Right atrium auricular region (tissue), 2 donors: Measurements from ENCODE around the gene USP10. TPM values are rescaled to one million over a fixed set of nuclear protein-coding genes. Genes with fewer than 3 reads are reported as not detected.

Experiments used
- DNase-seq: peaks from one replicate; pipeline ENCODE4 v3.0.0-alpha.2; 2019; ENCODE audit warnings: low spot score
- H3K27ac ChIP-seq, 2 donors: fragments of 200-600 bp; sonication (generic); 1 replicate in 1 of 2; 2 replicates in 1 of 2; pipeline ENCODE4 v1.5.1; 2016 to 2019
- H3K27me3 ChIP-seq, 2 donors: fragments of 200-600 bp; sonication (generic); one replicate each; pipeline versions ENCODE4 v1.5.1 to v1.6.0; 2017 to 2019
- H3K36me3 ChIP-seq: fragments of 200-600 bp; sonication (generic); one replicate; pipeline ENCODE4 v1.5.1; 2016
- H3K4me1 ChIP-seq, 2 donors: fragments of 200-600 bp; sonication (generic); one replicate each; pipeline versions ENCODE4 v1.5.1 to v1.6.0; 2017 to 2019
- H3K4me3 ChIP-seq, 2 donors: fragments of 200-600 bp; sonication (generic); 1 replicate in 1 of 2; 2 replicates in 1 of 2; pipeline ENCODE4 v1.5.1; 2017 to 2019; ENCODE audit warnings: mild to moderate bottlenecking in 1 of 2, moderate library complexity in 1 of 2
- H3K9me3 ChIP-seq, 2 donors: fragments of 200-600 bp; sonication (generic); one replicate each; pipeline ENCODE4 v1.5.1; 2019
- CTCF ChIP-seq, 2 donors: fragments of 200-600 bp; sonication (generic); IDR thresholded peaks; one replicate each; pipeline ENCODE4 v1.5.1; 2019; ENCODE audit warnings: antibody characterized with exemption in 2 of 2
- total RNA-seq, 2 donors: library from RNA; depleted of rRNA; stranded (reverse); fragments of >200 nt; gene quantifications; one replicate each; pipeline ENCODE4 v1.1.0, GENCODE V29; 2016

USP10 gene
- total RNA-seq, 2 donors from 2014 or later: 44.9 to 52.3 TPM

GRCh38 chr16:84732674-84733352 lies 33.0 kb downstream of the USP10 start:
- no peaks in the 10 kb centered on the region for H3K9me3 ChIP-seq
- no peak for TF ChIP-seq CTCF (IDR thresholded peaks at IDR 0.05)
- no peaks in the 10 kb centered on the region for H3K36me3 ChIP-seq
- no peak for DNase-seq
- no peaks in the 10 kb centered on the region for H3K27me3 ChIP-seq
- peaks cover 0 to 50% of the 10 kb centered on the region in 2 donors for H3K4me1 ChIP-seq
- no peak overlapping the region for H3K4me3 ChIP-seq
- no peak overlapping the region for H3K27ac ChIP-seq

GRCh38 chr16:84735849-84736586 lies 36.2 kb downstream of the USP10 start:
- peak overlapping the region in 1 of 2 donors; percentile 65 for H3K27ac ChIP-seq
- H3K4me1 ChIP-seq: peaks cover 0 to 58% of the 10 kb centered on the region in 2 donors
- no peak overlapping the region for H3K4me3 ChIP-seq
- DNase-seq: no peak
- TF ChIP-seq CTCF (IDR thresholded peaks at IDR 0.05): peak in 1 of 2 donors; percentile 33
- no peaks in the 10 kb centered on the region for H3K27me3 ChIP-seq
- H3K36me3 ChIP-seq: no peaks in the 10 kb centered on the region
- no peaks in the 10 kb centered on the region for H3K9me3 ChIP-seq

GRCh38 chr16:84737192-84738011 lies 37.6 kb downstream of the USP10 start:
- H3K4me3 ChIP-seq: no peak overlapping the region
- peak overlapping the region in 1 of 2 donors; percentile 65 for H3K27ac ChIP-seq
- no peaks in the 10 kb centered on the region for H3K27me3 ChIP-seq
- DNase-seq: no peak
- H3K9me3 ChIP-seq: no peaks in the 10 kb centered on the region
- peaks cover 0 to 63% of the 10 kb centered on the region in 2 donors for H3K4me1 ChIP-seq
- no peak for TF ChIP-seq CTCF (IDR thresholded peaks at IDR 0.05)
- H3K36me3 ChIP-seq: no peaks in the 10 kb centered on the region

GRCh38 chr16:84738255-84739038 lies 38.6 kb downstream of the USP10 start:
- Histone ChIP-seq H3K27ac (no peak overlapping the region), H3K4me1 (peaks cover 0 to 58% of the 10 kb centered on the region in 2 donors), H3K4me3 (no peak overlapping the region), H3K36me3 (no peaks in the 10 kb centered on the region), H3K27me3 (no peaks in the 10 kb centered on the region), H3K9me3 (no peaks in the 10 kb centered on the region)
- TF ChIP-seq CTCF (IDR thresholded peaks at IDR 0.05): peak; percentile 80 to 88
- DNase-seq: peak; percentile 86
